Ishikawa (cell line): ENCODE results near the gene C4A.

Experiments used
- CEBPB ChIP-seq: IDR thresholded peaks from 2 replicates; pipeline ENCODE4 v1.6.1; 2012
- CREB1 ChIP-seq: IDR thresholded peaks from 2 replicates; pipeline ENCODE4 v1.6.1; 2012; ENCODE audit warnings: low read depth
- EGR1 ChIP-seq: IDR thresholded peaks from 2 replicates; pipeline ENCODE4 v1.6.1; 2012
- EP300 ChIP-seq: IDR thresholded peaks from 2 replicates; pipeline ENCODE4 v1.6.1; 2012; ENCODE audit warnings: borderline replicate concordance
- FOXM1 ChIP-seq: IDR thresholded peaks from 2 replicates; pipeline ENCODE4 v1.6.1; 2012; ENCODE audit warnings: low read depth, borderline replicate concordance
- MAX ChIP-seq: IDR thresholded peaks from 2 replicates; pipeline ENCODE4 v1.6.1; 2012
- NFIC ChIP-seq: IDR thresholded peaks from 2 replicates; pipeline ENCODE4 v1.6.1; 2012
- RAD21 ChIP-seq: IDR thresholded peaks from 2 replicates; pipeline ENCODE4 v1.6.1; 2012; ENCODE audit warnings: low read depth
- REST ChIP-seq: IDR thresholded peaks from 2 replicates; pipeline ENCODE4 v1.6.1; 2012; ENCODE audit warnings: low read depth, mild to moderate bottlenecking
- TAF1 ChIP-seq: IDR thresholded peaks from 2 replicates; pipeline ENCODE4 v1.6.1; 2012; ENCODE audit warnings: low read depth, mild to moderate bottlenecking
- TCF12 ChIP-seq: IDR thresholded peaks from 2 replicates; pipeline ENCODE4 v1.6.1; 2012; ENCODE audit warnings: low read depth
- TEAD4 ChIP-seq: IDR thresholded peaks from 2 replicates; pipeline ENCODE4 v1.6.1; 2012
- USF1 ChIP-seq: IDR thresholded peaks from 2 replicates; pipeline ENCODE4 v1.6.1; 2012
- YY1 ChIP-seq: IDR thresholded peaks from 2 replicates; pipeline ENCODE4 v1.6.1; 2012; ENCODE audit warnings: low read depth
- ZBTB7A ChIP-seq: IDR thresholded peaks from 2 replicates; pipeline ENCODE4 v1.6.1; 2012; ENCODE audit warnings: low read depth

C4A gene

GRCh38 chr6:31948753-31949413 is 33.0 kb upstream of the C4A start:
- TF ChIP-seq CEBPB = peak; percentile 45; the same call in 1 of the 2 replicates
- no peak for TF ChIP-seq MAX
- TF ChIP-seq TCF12 = no peak
- no peak for TF ChIP-seq EGR1
- TF ChIP-seq ZBTB7A = no peak

- TF ChIP-seq CREB1 (no peak), TCF12 (no peak), REST (no peak), NFIC (no peak), EGR1 (no peak), TEAD4 (no peak)
Measured at GRCh38 chr6:31949926-31950548, 31.8 kb upstream of the C4A start.

- peak; percentile 56 for TF ChIP-seq RAD21
- no peak for TF ChIP-seq REST
Measured at GRCh38 chr6:31952140-31952805, 29.6 kb upstream of the C4A start.

GRCh38 chr6:31952890-31953289 is 29.0 kb upstream of the C4A start:
- no peak for TF ChIP-seq FOXM1
- TF ChIP-seq YY1 = no peak
- TF ChIP-seq MAX = no peak
- no peak for TF ChIP-seq EP300
- TF ChIP-seq RAD21 = no peak
- no peak for TF ChIP-seq TAF1
- no peak for TF ChIP-seq TEAD4
- no peak for TF ChIP-seq REST
- no peak for TF ChIP-seq EGR1

- TF ChIP-seq FOXM1 (no peak), REST (no peak), USF1 (no peak), NFIC (no peak), EGR1 (no peak), TCF12 (no peak), TAF1 (no peak), YY1 (no peak), TEAD4 (no peak), CREB1 (no peak)
Measured at GRCh38 chr6:31954511-31954910, 27.3 kb upstream of the C4A start.
